ENCODE results near the gene DDX28.

The DDX28 gene

GRCh38 chr16:68065716-68066305, 42.8 kb upstream of the DDX28 start:
- DNase-seq (ENCODE audit: insufficient read length, low spot score) (no peak), FAIRE-seq (no peak)
- TF ChIP-seq POLR2AphosphoS5 (IDR thresholded peaks at IDR 0.05; ENCODE audit: low read depth, low read length), result no peak
- no peak for TF ChIP-seq SPI1 (IDR thresholded peaks at IDR 0.05; ENCODE audit: low read depth, low read length)
- TF ChIP-seq PAX5 (IDR thresholded peaks at IDR 0.05; ENCODE audit: insufficient read depth, low read length, severe bottlenecking), result no peak
- TF ChIP-seq POLR2A (IDR thresholded peaks at IDR 0.05; ENCODE audit: low read depth, low read length), result no peak
- TF ChIP-seq POU2F2 (IDR thresholded peaks at IDR 0.05; ENCODE audit: low read depth, low read length), result no peak
- no peak for TF ChIP-seq TAF1 (IDR thresholded peaks at IDR 0.05; ENCODE audit: low read depth, low read length)

DNA sequence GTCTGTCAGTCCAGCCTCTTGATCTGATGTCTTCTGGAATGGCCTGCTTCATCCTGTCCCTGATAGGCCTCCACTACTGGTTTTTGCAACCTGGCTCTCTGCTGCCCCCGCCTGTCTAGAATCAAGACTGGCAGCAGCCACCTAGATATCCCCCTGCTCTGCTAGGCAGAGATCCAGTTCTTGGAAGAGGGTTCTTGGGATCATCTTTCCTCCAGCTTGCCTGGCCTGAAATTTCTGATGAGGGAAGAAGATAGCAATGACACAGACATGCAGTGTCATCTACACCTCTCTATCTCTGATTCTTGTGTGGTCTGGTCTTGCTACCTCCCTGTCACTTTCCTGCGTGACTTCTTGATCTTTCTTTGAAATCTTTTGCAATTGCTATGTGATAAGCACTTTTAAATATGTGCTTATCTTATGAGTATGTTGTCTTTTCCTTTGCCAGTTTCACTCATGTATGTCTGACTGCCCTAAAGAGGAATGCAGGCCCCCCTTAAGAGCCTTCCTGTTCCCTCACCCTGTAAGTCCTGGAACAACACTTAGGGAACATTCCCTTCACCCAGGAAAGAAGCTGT, 41.8 kb upstream of the DDX28 start:
- peak; percentile 58 for DNase-seq (ENCODE audit: insufficient read length, low spot score)
- no peak for TF ChIP-seq SPI1 (IDR thresholded peaks at IDR 0.05; ENCODE audit: low read depth, low read length)
- no peak for TF ChIP-seq TAF1 (IDR thresholded peaks at IDR 0.05; ENCODE audit: low read depth, low read length)
- peak; percentile 83 for FAIRE-seq

- FAIRE-seq (no peak), DNase-seq (ENCODE audit: insufficient read length, low spot score) (no peak)
- TF ChIP-seq TAF1 (IDR thresholded peaks at IDR 0.05; ENCODE audit: low read depth, low read length) (no peak), PAX5 (IDR thresholded peaks at IDR 0.05; ENCODE audit: insufficient read depth, low read length, severe bottlenecking) (no peak), POLR2AphosphoS5 (IDR thresholded peaks at IDR 0.05; ENCODE audit: low read depth, low read length) (no peak), SPI1 (IDR thresholded peaks at IDR 0.05; ENCODE audit: low read depth, low read length) (no peak), POU2F2 (IDR thresholded peaks at IDR 0.05; ENCODE audit: low read depth, low read length) (no peak), POLR2A (IDR thresholded peaks at IDR 0.05; ENCODE audit: low read depth, low read length) (no peak)
Observed at GRCh38 chr16:68062910-68063393, 39.9 kb upstream of the DDX28 start.

- DNase-seq (ENCODE audit: insufficient read length, low spot score) (no peak), FAIRE-seq (no peak)
- TF ChIP-seq POLR2AphosphoS5 (IDR thresholded peaks at IDR 0.05; ENCODE audit: low read depth, low read length) (no peak), SPI1 (IDR thresholded peaks at IDR 0.05; ENCODE audit: low read depth, low read length) (peak; percentile 66), TAF1 (IDR thresholded peaks at IDR 0.05; ENCODE audit: low read depth, low read length) (no peak)
Observed at GRCh38 chr16:68061396-68061795, 38.4 kb upstream of the DDX28 start.

DNA sequence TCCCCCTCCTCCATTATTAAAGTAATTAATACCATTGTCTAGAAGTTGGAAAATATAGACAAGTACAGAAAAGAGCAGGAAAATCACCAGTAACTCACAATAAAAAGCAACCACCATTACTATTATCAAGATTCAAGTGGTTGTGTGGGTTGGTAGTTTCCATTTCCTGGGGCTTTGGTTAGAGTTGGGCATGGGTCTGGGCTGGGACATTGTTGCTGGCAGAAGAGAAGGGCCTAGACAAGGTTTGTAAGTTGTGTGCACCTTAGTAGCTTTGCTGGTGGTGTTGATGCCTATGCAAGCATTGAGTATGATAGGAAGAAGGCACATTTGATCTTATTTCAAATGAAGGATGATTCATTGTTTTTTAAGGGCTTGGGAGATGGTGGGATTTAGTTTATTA, 36.8 kb upstream of the DDX28 start:
- no peak for DNase-seq (ENCODE audit: insufficient read length, low spot score)
- FAIRE-seq, result no peak
- TF ChIP-seq POU2F2 (IDR thresholded peaks at IDR 0.05; ENCODE audit: low read depth, low read length) (no peak), POLR2AphosphoS5 (IDR thresholded peaks at IDR 0.05; ENCODE audit: low read depth, low read length) (no peak), PAX5 (IDR thresholded peaks at IDR 0.05; ENCODE audit: insufficient read depth, low read length, severe bottlenecking) (no peak), POLR2A (IDR thresholded peaks at IDR 0.05; ENCODE audit: low read depth, low read length) (no peak), TAF1 (IDR thresholded peaks at IDR 0.05; ENCODE audit: low read depth, low read length) (no peak), SPI1 (IDR thresholded peaks at IDR 0.05; ENCODE audit: low read depth, low read length) (no peak)

- FAIRE-seq, result no peak
- DNase-seq (ENCODE audit: insufficient read length, low spot score), result no peak
- TF ChIP-seq SPI1 (IDR thresholded peaks at IDR 0.05; ENCODE audit: low read depth, low read length), result no peak
- TF ChIP-seq TAF1 (IDR thresholded peaks at IDR 0.05; ENCODE audit: low read depth, low read length), result no peak
- TF ChIP-seq POLR2AphosphoS5 (IDR thresholded peaks at IDR 0.05; ENCODE audit: low read depth, low read length), result no peak
- TF ChIP-seq POLR2A (IDR thresholded peaks at IDR 0.05; ENCODE audit: low read depth, low read length), result no peak
- TF ChIP-seq PAX5 (IDR thresholded peaks at IDR 0.05; ENCODE audit: insufficient read depth, low read length, severe bottlenecking), result no peak
- TF ChIP-seq POU2F2 (IDR thresholded peaks at IDR 0.05; ENCODE audit: low read depth, low read length), result no peak
Observed at GRCh38 chr16:68055395-68055794, 32.4 kb upstream of the DDX28 start.

GRCh38 chr16:68049449-68049848, 26.4 kb upstream of the DDX28 start:
- DNase-seq (ENCODE audit: insufficient read length, low spot score) (no peak), FAIRE-seq (no peak)
- TF ChIP-seq SPI1 (IDR thresholded peaks at IDR 0.05; ENCODE audit: low read depth, low read length), result no peak
- no peak for TF ChIP-seq POLR2A (IDR thresholded peaks at IDR 0.05; ENCODE audit: low read depth, low read length)
- TF ChIP-seq POU2F2 (IDR thresholded peaks at IDR 0.05; ENCODE audit: low read depth, low read length), result no peak
- no peak for TF ChIP-seq POLR2AphosphoS5 (IDR thresholded peaks at IDR 0.05; ENCODE audit: low read depth, low read length)
- no peak for TF ChIP-seq PAX5 (IDR thresholded peaks at IDR 0.05; ENCODE audit: insufficient read depth, low read length, severe bottlenecking)

DNA sequence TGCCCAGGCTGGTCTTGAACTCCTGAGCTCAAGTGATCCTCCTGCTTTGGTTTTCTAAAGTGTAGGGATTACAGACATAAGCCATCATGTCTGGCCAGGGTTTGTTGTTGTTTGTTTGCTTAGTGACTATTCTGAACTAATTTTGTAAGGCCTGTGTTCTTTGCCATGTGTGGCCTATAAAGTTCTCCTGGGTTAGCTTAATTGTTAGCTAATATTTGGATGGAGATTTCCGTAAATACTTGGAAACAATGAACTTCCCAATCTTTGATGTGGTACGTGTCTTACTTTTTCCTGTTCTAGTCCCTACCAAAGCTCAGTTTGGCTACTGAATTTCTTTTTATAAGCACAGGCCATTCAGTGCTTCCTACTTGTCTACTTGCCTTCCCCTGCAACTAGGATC, 25.0 kb upstream of the DDX28 start:
- TF ChIP-seq SPI1 (IDR thresholded peaks at IDR 0.05; ENCODE audit: low read depth, low read length) (no peak), POLR2A (IDR thresholded peaks at IDR 0.05; ENCODE audit: low read depth, low read length) (no peak), POU2F2 (IDR thresholded peaks at IDR 0.05; ENCODE audit: low read depth, low read length) (no peak), PAX5 (IDR thresholded peaks at IDR 0.05; ENCODE audit: insufficient read depth, low read length, severe bottlenecking) (no peak)
- FAIRE-seq (no peak), DNase-seq (ENCODE audit: insufficient read length, low spot score) (no peak)

GRCh38 chr16:68046106-68046505, 23.1 kb upstream of the DDX28 start:
- no peak for DNase-seq (ENCODE audit: insufficient read length, low spot score)
- no peak for FAIRE-seq
- no peak for TF ChIP-seq POLR2A (IDR thresholded peaks at IDR 0.05; ENCODE audit: low read depth, low read length)
- no peak for TF ChIP-seq POU2F2 (IDR thresholded peaks at IDR 0.05; ENCODE audit: low read depth, low read length)
- TF ChIP-seq TAF1 (IDR thresholded peaks at IDR 0.05; ENCODE audit: low read depth, low read length), result no peak
- TF ChIP-seq PAX5 (IDR thresholded peaks at IDR 0.05; ENCODE audit: insufficient read depth, low read length, severe bottlenecking), result no peak
- no peak for TF ChIP-seq SPI1 (IDR thresholded peaks at IDR 0.05; ENCODE audit: low read depth, low read length)
- TF ChIP-seq POLR2AphosphoS5 (IDR thresholded peaks at IDR 0.05; ENCODE audit: low read depth, low read length), result no peak

- no peak for DNase-seq (ENCODE audit: insufficient read length, low spot score)
- FAIRE-seq, result peak; percentile 47
- TF ChIP-seq POU2F2 (IDR thresholded peaks at IDR 0.05; ENCODE audit: low read depth, low read length), result no peak
- peak; percentile 73 for TF ChIP-seq SPI1 (IDR thresholded peaks at IDR 0.05; ENCODE audit: low read depth, low read length)
Observed at GRCh38 chr16:68041783-68042182, 18.8 kb upstream of the DDX28 start.
